ENCODE results near the gene NFAT5. TPM values are rescaled to one million over a fixed set of nuclear protein-coding genes. Genes with fewer than 3 reads are reported as not detected.

NFAT5 gene
- total RNA-seq, 1 experiment from 2014 or later = 21.0 TPM

DNA sequence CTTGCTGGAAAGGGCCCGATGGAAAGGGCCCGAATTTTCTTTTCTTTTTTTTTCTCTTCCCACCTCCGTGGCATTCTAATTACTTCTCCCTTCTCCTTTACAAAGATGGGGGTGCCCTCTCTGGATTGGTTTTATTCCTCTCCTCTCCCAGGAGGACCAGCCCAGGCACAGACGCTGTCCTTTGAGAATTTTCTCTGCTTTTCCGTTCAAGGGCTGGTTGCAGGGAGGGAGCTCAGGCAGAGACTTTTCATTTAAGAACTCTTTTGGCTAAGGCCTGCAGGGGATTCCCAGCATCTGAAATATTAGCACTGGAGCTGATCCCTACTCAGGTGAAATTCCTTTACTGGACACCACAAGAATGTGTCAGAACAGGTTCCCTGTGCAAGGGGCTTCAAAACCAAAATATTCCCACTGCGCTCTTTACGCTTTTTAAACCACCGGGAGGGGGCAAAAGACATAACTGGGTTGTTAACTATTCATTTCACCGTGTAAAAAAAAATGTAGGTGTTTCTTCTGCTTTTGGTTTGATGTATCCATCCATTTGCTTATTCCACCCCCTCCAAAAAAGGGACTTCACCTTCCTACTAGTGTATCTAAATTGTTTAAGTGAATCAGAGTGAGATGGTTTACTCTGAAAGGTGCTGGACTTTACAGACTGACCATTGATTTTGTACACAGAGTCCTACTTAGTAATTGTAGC lies 1.4 kb downstream of the NFAT5 start:
- H3K4me2 ChIP-seq (ENCODE audit: insufficient read depth, insufficient read length, low read length) = peak overlapping the region; percentile 86
- H3K18ac ChIP-seq (ENCODE audit: insufficient read length, low read depth, low read length) = no peak overlapping the region
- peaks cover 0 to 5% (median 0%) of the 10 kb centered on the region in 3 experiments; a peak in 2 of 7 replicates for H3K36me3 Mint-ChIP-seq (ENCODE audit: insufficient read depth in 1 of 3, low read depth in 3 of 3)
- peaks cover 4% of the 10 kb centered on the region; the same call in 1 of the 2 replicates for H3K4me1 ChIP-seq (ENCODE audit: insufficient read depth, low read length)
- no peak overlapping the region for H2BK120ac ChIP-seq (ENCODE audit: low read depth, low read length, poor library complexity, severe bottlenecking)
- H2BK5ac ChIP-seq (ENCODE audit: insufficient read length, low read length) = no peak overlapping the region
- no peaks in the 10 kb centered on the region for H3K79me1 ChIP-seq (ENCODE audit: insufficient read depth, low read depth, low read length, poor library complexity, severe bottlenecking)
- no peak overlapping the region for H3K23ac ChIP-seq (ENCODE audit: insufficient read length, low read depth, low read length)
- peak; percentile 47 for DNase-seq
- TF ChIP-seq, protein P1, sequence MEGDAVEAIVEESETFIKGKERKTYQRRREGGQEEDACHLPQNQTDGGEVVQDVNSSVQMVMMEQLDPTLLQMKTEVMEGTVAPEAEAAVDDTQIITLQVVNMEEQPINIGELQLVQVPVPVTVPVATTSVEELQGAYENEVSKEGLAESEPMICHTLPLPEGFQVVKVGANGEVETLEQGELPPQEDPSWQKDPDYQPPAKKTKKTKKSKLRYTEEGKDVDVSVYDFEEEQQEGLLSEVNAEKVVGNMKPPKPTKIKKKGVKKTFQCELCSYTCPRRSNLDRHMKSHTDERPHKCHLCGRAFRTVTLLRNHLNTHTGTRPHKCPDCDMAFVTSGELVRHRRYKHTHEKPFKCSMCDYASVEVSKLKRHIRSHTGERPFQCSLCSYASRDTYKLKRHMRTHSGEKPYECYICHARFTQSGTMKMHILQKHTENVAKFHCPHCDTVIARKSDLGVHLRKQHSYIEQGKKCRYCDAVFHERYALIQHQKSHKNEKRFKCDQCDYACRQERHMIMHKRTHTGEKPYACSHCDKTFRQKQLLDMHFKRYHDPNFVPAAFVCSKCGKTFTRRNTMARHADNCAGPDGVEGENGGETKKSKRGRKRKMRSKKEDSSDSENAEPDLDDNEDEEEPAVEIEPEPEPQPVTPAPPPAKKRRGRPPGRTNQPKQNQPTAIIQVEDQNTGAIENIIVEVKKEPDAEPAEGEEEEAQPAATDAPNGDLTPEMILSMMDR (conservative IDR thresholded peaks at IDR 0.05) = 0 out of 3 replicates have a peak, but pooled peaks have one; percentile 20
- H2BK15ac ChIP-seq (ENCODE audit: low read depth, low read length) = no peak overlapping the region
- H3K23me2 ChIP-seq (ENCODE audit: insufficient read length, low read depth, low read length, poor library complexity, severe bottlenecking) = peaks cover 17% of the 10 kb centered on the region
- H3K27me3 ChIP-seq (ENCODE audit: insufficient read depth, low read length) = no peaks in the 10 kb centered on the region
- H2BK12ac ChIP-seq (ENCODE audit: insufficient read length, low read depth, low read length) = no peak overlapping the region
- no peak overlapping the region for H4K8ac ChIP-seq (replicated peaks; ENCODE audit: insufficient read length, low read depth, low read length)
- H3K9me3 ChIP-seq (ENCODE audit: control insufficient read depth, low read depth, low read length) = no peaks in the 10 kb centered on the region
- no peak overlapping the region for H4K91ac ChIP-seq (ENCODE audit: insufficient read length, low read depth, low read length)
- H2AK5ac ChIP-seq (ENCODE audit: insufficient read length, low read length) = no peak overlapping the region
- peak overlapping the region; percentile 30 for H3K27ac ChIP-seq (ENCODE audit: insufficient read length, low read depth, low read length)
- no CpG with 5 or more reads among the region's 9 CpGs for WGBS (ENCODE audit: extremely low coverage, insufficient read length, low lambda C conversion rate)
- no peak overlapping the region for H2BK20ac ChIP-seq (ENCODE audit: low read depth, low read length, poor library complexity, severe bottlenecking)
- H4K5ac ChIP-seq (ENCODE audit: insufficient read length, low read depth, low read length) = no peak overlapping the region
- H3K27ac Mint-ChIP-seq = peak overlapping the region; percentile 95 to 99 (median 96)
- no peak overlapping the region for H3K56ac ChIP-seq (ENCODE audit: insufficient read length, low read depth, low read length)
- H3K14ac ChIP-seq (ENCODE audit: insufficient read depth, low read length) = peak overlapping the region; percentile 21; the same call in 1 of the 2 replicates
- H3K4me3 Mint-ChIP-seq = peak overlapping the region; percentile 90 to 99
- H2AFZ ChIP-seq (ENCODE audit: low read length) = no peak overlapping the region
- no peaks in the 10 kb centered on the region for H3K27me3 Mint-ChIP-seq (ENCODE audit: low read depth)
- no peaks in the 10 kb centered on the region for H4K20me1 ChIP-seq (ENCODE audit: control insufficient read depth, insufficient read depth, insufficient read length)
- no peaks in the 10 kb centered on the region; a peak in 1 of 5 replicates for H3K9me3 Mint-ChIP-seq
- H3K9ac ChIP-seq (ENCODE audit: extremely low read depth, insufficient read length, low read length) = peak overlapping the region; percentile 76
- no peak overlapping the region for H3T11ph ChIP-seq (ENCODE audit: low read length)
- peaks cover 36 to 37% of the 10 kb centered on the region in 2 experiments for H3K4me1 Mint-ChIP-seq
- H3K4ac ChIP-seq (ENCODE audit: low read depth, low read length) = no peak overlapping the region
- peaks cover 10% of the 10 kb centered on the region; the same call in 1 of the 2 replicates for H3K79me2 ChIP-seq (ENCODE audit: insufficient read depth, low read length)

Data from H9 (cell line).